ENCODE results near the gene NOL6. TPM values are rescaled to one million over a fixed set of nuclear protein-coding genes. Genes with fewer than 3 reads are reported as not detected.

The NOL6 gene
- total and polyA plus RNA-seq, 10 of the 15 experiments (the other 5 are each of a cell fraction or from before 2014, with no cell fraction given), result 8.3 to 53.2 (median 33.1) TPM

GRCh38 chr9:33446946-33447798 lies 26.6 kb downstream of the NOL6 start, which contains the start of gene AQP3:
Gene AQP3, minus strand, starts transcription at chr9:33447593. Its CDS starts 63 bp downstream, at chr9:33447530.
- FAIRE-seq (peak; percentile 13), ATAC-seq (peak; percentile 82), DNase-seq (ENCODE audit: low read depth, low spot score) (no peak)
- WGBS (ENCODE audit: insufficient coverage, insufficient replicate concordance, low lambda C conversion rate, missing lambda C conversion rate), result 7% methylated on average over 35 of the region's 50 CpGs
- no TSS peak for BruUV-seq (replicated peaks)
- in situ Hi-C loops (cut with MboI) (no loop called here), intact Hi-C loops (cut with micrococcal nuclease; ENCODE audit: unreplicated experiment) (no loop called here)
- Histone ChIP-seq H2AFZ (ENCODE audit: control insufficient read depth, low read depth, low read length) (peak within 1 kb of the TSS; percentile 38), H3K27ac (ENCODE audit: control insufficient read depth, insufficient read depth) (0 out of 2 replicates have a peak within 1 kb of the TSS, but pooled peaks have one; percentile 20), H4K20me1 (ENCODE audit: control insufficient read depth, insufficient read depth) (no peaks in the 10 kb centered on the region), H3K9me3 (replicated peaks; ENCODE audit: control insufficient read depth, insufficient read depth, low read length) (no peaks in the 10 kb centered on the region), H3K4me3 (peak within 1 kb of the TSS; percentile 40; the same call in 1 of the 2 replicates), H3K79me2 (ENCODE audit: control insufficient read depth, insufficient read depth, low read length) (no peaks in the 10 kb centered on the region), H3K4me1 (ENCODE audit: control insufficient read depth, insufficient read depth, low read length) (peaks cover 31% of the 10 kb centered on the region), H3K4me2 (ENCODE audit: control insufficient read depth, insufficient read depth) (peak within 1 kb of the TSS; percentile 82), H3K27me3 (replicated peaks in 1 of 2; ENCODE audit: control insufficient read depth in 2 of 2, insufficient read depth in 2 of 2, low read length in 1 of 2) (0 out of 4 replicates have a peak, but pooled peaks cover 0 to 1% of the 10 kb centered on the region in 2 experiments), H3K36me3 (ENCODE audit: control insufficient read depth in 2 of 2, insufficient read depth in 2 of 2, low read length in 1 of 2) (no peaks in the 10 kb centered on the region), H3K9ac (ENCODE audit: control insufficient read depth, insufficient read depth, low read length) (peak within 1 kb of the TSS; percentile 15; the same call in 1 of the 2 replicates)
- SMC1A ChIA-PET (ENCODE audit: uncharacterized antibody, unreplicated experiment), result interaction anchor here (1.3 to 2.5 kb wide), 3 partner anchors 27 to 43 kb away, joined by 3 to 7 read pairs (median 6); partner anchors contain the start of gene NOL6
- RAD21 ChIA-PET (ENCODE audit: unreplicated experiment), result interaction anchor here (0.7 to 2.1 kb wide), 8 partner anchors 11 to 367 kb away, joined by 3 to 10 read pairs (median 5); partner anchors contain the start of gene NOL6
- CTCF ChIA-PET, result interaction anchor here (0.8 to 8.9 kb wide), 9 partner anchors 12 to 161 kb away, joined by 3 to 113 read pairs (median 9); partner anchors contain the start of genes AQP7 and NOL6
- POLR2A ChIA-PET, result interaction anchor here (0.6 to 1.1 kb wide), 4 partner anchors 9 to 488 kb away, joined by 3 to 6 read pairs (median 3); partner anchors contain the start of gene NOL6
- TF ChIP-seq SMARCA5 (IDR thresholded peaks at IDR 0.05), result 0 out of 2 replicates have a peak, but pooled peaks have one; percentile 39
- TF ChIP-seq IKZF2 (IDR thresholded peaks at IDR 0.05), result peak; percentile 67 to 74; a peak in 2 of 4 replicates
- TF ChIP-seq RELB (IDR thresholded peaks at IDR 0.05; ENCODE audit: low read depth), result 0 out of 2 replicates have a peak, but pooled peaks have one; percentile 46
- TF ChIP-seq ZNF274 (IDR thresholded peaks at IDR 0.05; ENCODE audit: insufficient read depth, insufficient read length), result no peak
- peak; percentile 87 for TF ChIP-seq IKZF1 (conservative IDR thresholded peaks at IDR 0.05)
- TF ChIP-seq CREM (IDR thresholded peaks at IDR 0.05; ENCODE audit: low read depth), result no peak
- TF ChIP-seq CTCF (IDR thresholded peaks at IDR 0.05 in 2 of 3, conservative IDR thresholded peaks at IDR 0.05 in 1 of 3; ENCODE audit: control insufficient read depth in 2 of 3, extremely low read depth in 1 of 3, insufficient read depth in 1 of 3, low read depth in 3 of 3, low read length in 3 of 3), result peak; percentile 19 to 31 (median 20); a peak in 4 of 6 replicates
- TF ChIP-seq DPF2 (IDR thresholded peaks at IDR 0.05), result 0 out of 2 replicates have a peak, but pooled peaks have one; percentile 32
- TF ChIP-seq POLR2A (IDR thresholded peaks at IDR 0.05; ENCODE audit: low read depth, low read length), result peak; percentile 54; the same call in 1 of the 2 replicates
- peak; percentile 90 for TF ChIP-seq PKNOX1 (IDR thresholded peaks at IDR 0.05)
- no peak for TF ChIP-seq KDM1A (IDR thresholded peaks at IDR 0.05; ENCODE audit: borderline replicate concordance)
- peak; percentile 75 for TF ChIP-seq PBX3 (IDR thresholded peaks at IDR 0.05; ENCODE audit: insufficient replicate concordance, low read depth, low read length)
- no peak for TF ChIP-seq BRCA1 (IDR thresholded peaks at IDR 0.05; ENCODE audit: low read depth, low read length)
- no peak for TF ChIP-seq MLLT1 (IDR thresholded peaks at IDR 0.05)
- TF ChIP-seq ZNF622 (IDR thresholded peaks at IDR 0.05), result no peak

Data from GM12878 (cell line).